GM12874 (cell line): ENCODE data around the gene ABHD16A.
A peak's percentile ranks its signal among the peaks of the same experiment; 100 is the strongest.

Experiments used
- TF ChIP-seq, protein P1 (sequence below): IDR thresholded peaks from 2 replicates; pipeline ENCODE4 v1.5.1; 2011; ENCODE audit warnings: low read depth, mild to moderate bottlenecking, control low read depth, low read length, moderate library complexity; ENCODE audit not compliant: insufficient read depth

Gene ABHD16A

DNA sequence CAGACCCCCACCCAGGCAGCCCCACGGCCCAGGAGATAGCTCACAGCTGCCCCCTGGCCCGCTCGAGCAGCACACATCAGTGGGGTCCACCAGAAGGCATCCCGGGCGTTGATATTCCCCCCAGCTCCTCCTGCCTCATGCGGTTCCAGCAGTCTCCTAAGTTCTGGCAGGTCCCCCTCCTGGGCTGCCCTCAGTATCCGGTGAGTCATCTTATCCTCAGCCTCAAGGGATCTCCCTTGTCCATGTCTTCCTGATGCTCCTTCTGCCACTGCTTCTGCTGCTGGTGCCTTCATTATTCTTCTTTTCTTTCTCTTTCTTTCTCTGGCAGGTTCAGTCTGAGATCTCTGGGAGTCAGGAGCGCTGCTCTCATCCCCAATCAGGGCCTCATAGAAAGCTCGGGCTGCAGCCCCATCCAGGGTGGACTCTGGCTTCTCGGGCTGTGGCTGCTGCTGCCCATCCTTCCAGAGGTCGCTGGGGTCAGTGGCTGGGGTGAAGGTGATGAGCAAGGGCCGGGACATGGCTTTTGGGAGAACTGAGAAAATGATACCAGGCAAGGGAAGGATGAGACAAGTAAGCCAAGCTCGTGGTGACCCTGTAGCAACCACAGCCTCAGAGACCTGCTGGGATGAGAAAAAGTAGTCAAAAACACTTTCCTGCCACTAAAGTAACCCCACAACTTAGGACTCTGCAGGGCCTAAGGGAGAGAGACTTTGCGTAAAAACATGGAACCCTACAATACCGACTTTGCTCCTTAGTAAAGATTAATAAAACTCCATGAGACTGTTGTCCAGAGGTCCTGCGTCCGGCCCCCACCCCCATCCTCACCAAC is 38.9 kb downstream of the ABHD16A start:
- TF ChIP-seq, protein P1, sequence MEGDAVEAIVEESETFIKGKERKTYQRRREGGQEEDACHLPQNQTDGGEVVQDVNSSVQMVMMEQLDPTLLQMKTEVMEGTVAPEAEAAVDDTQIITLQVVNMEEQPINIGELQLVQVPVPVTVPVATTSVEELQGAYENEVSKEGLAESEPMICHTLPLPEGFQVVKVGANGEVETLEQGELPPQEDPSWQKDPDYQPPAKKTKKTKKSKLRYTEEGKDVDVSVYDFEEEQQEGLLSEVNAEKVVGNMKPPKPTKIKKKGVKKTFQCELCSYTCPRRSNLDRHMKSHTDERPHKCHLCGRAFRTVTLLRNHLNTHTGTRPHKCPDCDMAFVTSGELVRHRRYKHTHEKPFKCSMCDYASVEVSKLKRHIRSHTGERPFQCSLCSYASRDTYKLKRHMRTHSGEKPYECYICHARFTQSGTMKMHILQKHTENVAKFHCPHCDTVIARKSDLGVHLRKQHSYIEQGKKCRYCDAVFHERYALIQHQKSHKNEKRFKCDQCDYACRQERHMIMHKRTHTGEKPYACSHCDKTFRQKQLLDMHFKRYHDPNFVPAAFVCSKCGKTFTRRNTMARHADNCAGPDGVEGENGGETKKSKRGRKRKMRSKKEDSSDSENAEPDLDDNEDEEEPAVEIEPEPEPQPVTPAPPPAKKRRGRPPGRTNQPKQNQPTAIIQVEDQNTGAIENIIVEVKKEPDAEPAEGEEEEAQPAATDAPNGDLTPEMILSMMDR = no peak

DNA sequence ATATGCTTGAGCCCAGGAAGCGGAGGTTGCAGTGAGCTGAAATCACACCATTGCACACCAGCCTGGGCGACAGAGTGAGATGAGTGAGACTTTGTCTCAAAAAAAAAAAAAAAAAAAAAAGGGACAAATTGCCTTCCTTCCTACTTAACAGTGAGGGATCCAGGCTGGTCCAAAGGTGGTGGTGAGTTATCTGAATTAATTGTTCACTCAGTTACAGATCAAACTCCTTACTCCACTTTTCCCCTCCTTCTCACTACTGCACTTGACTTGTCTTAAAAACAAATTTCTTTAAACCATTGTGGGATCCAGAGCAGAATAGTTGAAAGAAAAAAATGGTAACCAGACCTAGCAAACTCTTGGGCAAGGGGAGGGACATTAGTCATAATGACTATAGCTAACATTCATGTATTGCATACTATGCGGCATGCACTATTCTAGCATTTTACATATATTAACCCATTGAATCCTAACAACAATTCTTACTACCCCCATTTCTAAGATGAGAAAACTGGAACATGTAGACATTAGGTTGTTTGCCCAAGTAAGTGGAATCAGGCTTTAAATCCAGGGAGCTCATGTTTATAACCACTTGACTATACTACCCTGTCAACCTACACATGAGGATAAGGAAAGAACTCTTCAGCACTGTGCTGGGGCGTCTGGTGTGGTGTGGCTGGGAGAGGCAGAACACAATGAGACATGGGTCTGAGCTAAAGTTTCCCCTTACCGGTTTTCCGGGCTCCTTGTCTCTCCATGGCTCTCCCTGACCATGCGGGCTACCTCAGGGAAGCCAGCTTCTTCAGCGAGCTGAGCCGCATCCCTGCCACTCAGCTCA is 39.8 kb downstream of the ABHD16A start:
- TF ChIP-seq, protein P1 = no peak

DNA sequence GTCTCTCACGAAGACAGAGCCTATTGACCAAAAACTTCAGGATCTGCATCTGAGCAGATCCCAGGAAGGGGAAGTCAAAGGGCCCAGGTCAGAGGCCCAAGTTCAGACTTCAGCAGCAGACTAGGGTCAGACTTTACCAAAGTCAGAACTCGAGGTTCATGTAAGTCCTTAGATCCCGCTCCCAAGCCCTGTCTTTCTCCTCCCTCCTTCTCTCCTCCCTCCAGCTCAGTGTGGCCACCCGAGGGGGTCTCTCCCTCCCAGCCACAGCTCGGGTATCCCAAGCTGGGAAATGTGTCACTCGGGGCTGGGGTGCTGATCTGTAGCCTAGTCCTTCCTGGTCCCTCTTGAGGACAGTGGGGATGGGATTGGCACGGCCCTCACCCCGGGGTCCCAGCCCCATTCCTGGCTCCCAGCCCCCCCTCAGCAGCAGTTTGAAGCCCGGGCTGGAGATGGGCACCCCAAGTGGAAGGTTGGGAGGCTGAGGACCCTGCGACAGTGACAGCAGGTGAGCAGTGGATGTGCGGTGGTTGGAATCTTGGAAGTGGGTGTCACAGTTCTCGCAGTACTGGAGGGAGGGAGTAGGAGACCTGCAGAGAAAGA is 40.9 kb downstream of the ABHD16A start:
- TF ChIP-seq, protein P1 = no peak

DNA sequence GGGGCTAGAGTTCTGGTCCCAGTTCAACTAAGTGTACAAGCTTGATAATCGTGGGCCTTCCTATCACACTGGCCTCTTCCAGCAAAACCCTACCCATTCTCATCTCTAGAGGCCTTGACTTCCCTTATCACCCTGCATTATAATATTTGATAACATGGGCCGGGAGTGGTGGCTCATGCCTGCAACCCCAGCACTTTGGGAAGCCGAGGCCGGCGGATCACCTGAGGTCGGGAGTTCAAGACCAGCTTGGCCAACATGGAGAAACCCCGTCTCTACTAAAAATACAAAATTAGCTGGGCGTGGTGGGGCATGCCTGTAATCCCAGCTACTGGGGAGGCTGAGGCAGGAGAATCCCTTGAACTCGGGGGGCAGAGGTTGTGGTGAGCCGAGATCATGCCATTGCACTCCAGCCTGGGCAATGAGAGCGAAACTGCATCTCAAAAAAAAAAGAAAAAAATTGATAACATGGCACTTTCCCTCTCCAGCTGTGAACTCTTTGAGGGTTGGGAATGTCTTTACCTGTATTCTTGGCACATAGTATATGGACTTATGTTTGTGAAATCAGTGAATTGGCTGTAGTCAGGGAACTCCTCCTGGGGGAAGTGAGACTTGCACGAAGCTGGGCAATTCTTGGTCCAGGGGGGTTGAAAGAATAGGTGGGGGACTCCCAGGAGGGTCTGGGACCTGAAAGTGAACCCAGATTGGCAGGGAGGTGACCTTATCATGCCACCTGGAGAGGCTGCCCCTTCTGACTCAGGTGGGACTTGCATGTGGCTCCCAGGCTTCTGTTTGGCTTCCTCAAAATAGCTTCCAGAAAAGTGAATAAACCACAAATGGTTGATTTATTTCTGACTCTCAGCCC is 41.6 kb downstream of the ABHD16A start:
- TF ChIP-seq, protein P1 = 0 out of 2 replicates have a peak, but pooled peaks have one; percentile 6

DNA sequence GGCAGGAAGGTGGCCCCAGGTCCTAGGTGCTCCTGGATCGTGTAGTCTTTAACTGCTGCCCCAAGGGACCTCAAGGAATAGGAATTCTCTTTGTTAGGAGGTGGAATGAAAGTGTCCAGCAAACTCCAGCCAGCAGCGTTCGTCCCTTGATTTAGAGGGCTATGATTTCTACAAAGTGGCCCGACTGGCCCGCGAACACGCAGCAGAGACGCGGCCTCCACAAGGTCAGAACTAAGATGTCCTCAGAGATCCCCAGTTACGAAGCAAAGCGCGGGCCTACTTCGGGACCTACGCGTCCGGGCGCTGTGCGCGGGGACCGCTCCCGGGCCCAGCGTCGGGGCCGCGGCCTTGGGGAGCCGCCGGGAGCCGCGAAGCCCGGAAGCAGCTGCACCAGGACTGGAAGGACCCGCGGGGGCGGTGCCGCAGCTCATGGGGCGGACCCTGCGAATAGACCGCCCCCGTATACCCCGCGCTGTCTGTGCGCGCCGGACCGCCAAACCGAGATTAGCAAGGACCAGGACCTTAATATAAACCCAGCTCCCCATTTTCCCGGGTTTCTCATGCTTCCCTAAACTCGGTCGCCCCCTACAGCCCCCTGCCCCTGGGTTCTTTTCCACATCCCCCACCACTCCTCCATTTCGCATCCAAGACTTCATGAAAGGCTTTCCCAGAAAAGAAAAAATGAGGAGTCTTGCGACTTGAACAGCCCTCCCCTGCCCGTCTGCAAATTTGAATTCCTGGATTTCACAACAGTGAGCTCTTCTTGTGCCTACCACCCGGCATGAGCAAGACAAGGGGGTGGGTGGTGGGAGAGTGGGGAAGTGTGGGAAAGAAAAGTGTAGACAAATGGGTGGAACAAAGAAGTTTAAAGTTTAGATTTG is 42.5 kb downstream of the ABHD16A start, which contains the start of gene C6orf47:
Gene C6orf47 (minus strand): TSS at position 398 of the 881 bp plus-strand sequence. CDS start 831 bp downstream, outside the sequence.
- TF ChIP-seq, protein P1 = no peak

DNA sequence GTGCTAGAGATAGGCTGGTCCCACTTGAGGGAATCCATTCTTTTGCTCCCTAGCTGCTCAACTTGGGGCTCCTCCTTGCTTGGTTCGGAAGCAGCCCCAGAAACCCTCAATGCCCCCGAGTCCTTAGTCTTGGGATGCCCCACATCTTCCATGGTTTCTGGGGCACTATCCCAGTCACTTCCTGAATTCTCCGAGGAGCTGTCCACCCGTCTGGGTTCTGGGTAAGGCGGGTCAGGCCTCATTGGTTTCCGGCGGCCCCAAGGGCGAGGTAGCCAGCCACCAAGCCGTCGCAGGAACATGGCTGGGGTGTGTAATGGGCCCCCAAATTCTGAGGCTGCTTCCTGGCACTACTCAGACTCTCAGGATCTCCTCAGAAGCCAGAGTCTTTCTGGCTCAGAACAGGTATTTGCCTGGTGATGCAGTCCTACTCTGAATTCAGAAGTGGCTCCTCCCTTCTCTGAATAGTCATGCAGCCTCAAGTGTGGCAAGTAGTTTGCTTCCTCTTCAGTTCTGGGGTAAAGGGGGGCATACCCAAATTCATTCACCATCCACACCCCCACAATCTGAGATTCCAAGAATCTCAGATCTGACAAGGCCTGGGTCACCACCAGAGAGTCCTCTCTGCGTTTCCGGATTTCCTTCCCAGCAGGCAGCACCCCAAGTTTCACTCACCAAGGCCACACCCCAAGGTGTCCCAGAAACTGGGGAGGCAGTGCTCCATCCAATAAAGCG is 43.3 kb downstream of the ABHD16A start:
- TF ChIP-seq, protein P1 = no peak
